Uterus (tissue), 4 donors: ENCODE results near the gene RABGGTA. TPM values are rescaled to one million over a fixed set of nuclear protein-coding genes. Genes with fewer than 3 reads are reported as not detected.
"Not testable (repeated sequence)": the region's sequence is repeated elsewhere in the genome, so short reads cannot be mapped to it uniquely, and the experiment has no call there.

Experiments
- DNase-seq, 2 donors: peaks; one replicate each; pipeline ENCODE4 v3.0.0-alpha.2; 2019 to 2020
- H3K27ac ChIP-seq, 2 donors: fragments of 200-600 bp; sonication (generic); 1 replicate in 1 of 2; 2 replicates in 1 of 2; pipeline ENCODE4 v1.5.1; 2016 to 2018
- H3K27me3 ChIP-seq, 2 donors: fragments of 200-600 bp; sonication (generic); one replicate each; pipeline ENCODE4 v1.5.1; 2018 to 2019; ENCODE audit warnings: control low read depth in 1 of 2
- H3K36me3 ChIP-seq, 2 donors: fragments of 200-600 bp; sonication (generic); one replicate each; pipeline ENCODE4 v1.5.1; 2019; ENCODE audit warnings: control low read depth in 1 of 2
- H3K4me1 ChIP-seq, 2 donors: fragments of 200-600 bp; sonication (generic); one replicate each; pipeline ENCODE4 v1.5.1; 2018 to 2019; ENCODE audit warnings: control low read depth in 1 of 2
- H3K4me3 ChIP-seq, 2 donors: fragments of 200-600 bp; sonication (generic); 1 replicate in 1 of 2; 2 replicates in 1 of 2; pipeline ENCODE4 v1.5.1; 2018 to 2019; ENCODE audit warnings: mild to moderate bottlenecking in 1 of 2
- H3K9me3 ChIP-seq, 2 donors: fragments of 200-600 bp; sonication (generic); one replicate each; pipeline ENCODE4 v1.5.1; 2019; ENCODE audit warnings: control low read depth in 1 of 2
- POLR2A ChIP-seq, 2 donors: fragments of 450-650 bp; IDR thresholded peaks; one replicate each; pipeline ENCODE4 v1.6.1; 2016; ENCODE audit warnings: antibody characterized with exemption in 2 of 2, mild to moderate bottlenecking in 1 of 2, moderate library complexity in 1 of 2
- intact Hi-C: fragments of 100-400 bp; cut with DNase I; formaldehyde crosslinking; loops from one replicate; pipeline ENCODE4 v1.15.1; 2023; ENCODE audit warnings: low total_unique reads
- small RNA-seq: library from RNA; depleted of rRNA; stranded (forward); fragments of <200 nt; gene quantifications from one replicate; pipeline ENCODE3, GENCODE V24; 2016
- total RNA-seq, 4 donors: library from RNA; depleted of rRNA in 3 of 4; stranded (reverse); fragments of >200 nt in 3 of 4; gene quantifications; one replicate each; pipeline versions ENCODE4 v1.1.0 to v1.2.4, GENCODE V29; 2014 to 2023
- TF ChIP-seq, protein P1 (sequence below), 4 experiments: fragments of 200-600 bp in 2 of 4; fragments of 450-650 bp in 2 of 4; sonication (generic) in 2 of 4; IDR thresholded peaks; one replicate each; pipeline ENCODE4 v1.5.1; 2016 to 2019; ENCODE audit warnings: antibody characterized with exemption in 4 of 4, mild to moderate bottlenecking in 2 of 4, moderate library complexity in 1 of 4
- donor health status: DM: yes; HTN: yes; CAD: no.

RABGGTA gene
- total RNA-seq, 4 donors from 2014 or later = 9.2 to 67.9 (median 23.2) TPM

DNA sequence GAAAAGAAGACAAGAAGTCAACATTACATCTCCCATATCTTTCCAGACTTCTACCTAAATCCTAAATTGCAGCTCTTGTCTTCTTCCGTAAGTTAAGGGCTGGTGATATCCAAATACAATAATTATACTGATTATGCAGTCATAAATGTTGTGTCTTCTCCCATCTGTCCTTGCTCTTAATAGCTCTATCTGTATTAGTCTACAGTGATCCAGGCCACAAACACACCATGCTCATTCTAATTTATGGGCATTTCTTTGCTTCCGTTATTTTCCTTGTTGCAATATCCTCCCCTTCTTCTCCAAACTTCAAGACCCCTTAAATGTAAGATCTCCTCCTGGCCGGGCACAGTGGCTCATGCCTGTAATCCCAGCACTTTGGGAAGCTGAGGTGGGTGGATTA lies 51.9 kb downstream of the RABGGTA start:
- Histone ChIP-seq H3K27me3 (no peaks in the 10 kb centered on the region), H3K27ac (no peak overlapping the region), H3K9me3 (no peaks in the 10 kb centered on the region), H3K36me3 (no peaks in the 10 kb centered on the region), H3K4me3 (no peak overlapping the region), H3K4me1 (no peaks in the 10 kb centered on the region)
- no peak for DNase-seq
- intact Hi-C loops = no loop called here
- no peak for TF ChIP-seq POLR2A (IDR thresholded peaks at IDR 0.05)
- TF ChIP-seq, protein P1, sequence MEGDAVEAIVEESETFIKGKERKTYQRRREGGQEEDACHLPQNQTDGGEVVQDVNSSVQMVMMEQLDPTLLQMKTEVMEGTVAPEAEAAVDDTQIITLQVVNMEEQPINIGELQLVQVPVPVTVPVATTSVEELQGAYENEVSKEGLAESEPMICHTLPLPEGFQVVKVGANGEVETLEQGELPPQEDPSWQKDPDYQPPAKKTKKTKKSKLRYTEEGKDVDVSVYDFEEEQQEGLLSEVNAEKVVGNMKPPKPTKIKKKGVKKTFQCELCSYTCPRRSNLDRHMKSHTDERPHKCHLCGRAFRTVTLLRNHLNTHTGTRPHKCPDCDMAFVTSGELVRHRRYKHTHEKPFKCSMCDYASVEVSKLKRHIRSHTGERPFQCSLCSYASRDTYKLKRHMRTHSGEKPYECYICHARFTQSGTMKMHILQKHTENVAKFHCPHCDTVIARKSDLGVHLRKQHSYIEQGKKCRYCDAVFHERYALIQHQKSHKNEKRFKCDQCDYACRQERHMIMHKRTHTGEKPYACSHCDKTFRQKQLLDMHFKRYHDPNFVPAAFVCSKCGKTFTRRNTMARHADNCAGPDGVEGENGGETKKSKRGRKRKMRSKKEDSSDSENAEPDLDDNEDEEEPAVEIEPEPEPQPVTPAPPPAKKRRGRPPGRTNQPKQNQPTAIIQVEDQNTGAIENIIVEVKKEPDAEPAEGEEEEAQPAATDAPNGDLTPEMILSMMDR (IDR thresholded peaks at IDR 0.05) = no peak

GRCh38 chr14:24219080-24219479 lies 52.3 kb downstream of the RABGGTA start:
- no peaks in the 10 kb centered on the region for H3K27me3 ChIP-seq
- no peaks in the 10 kb centered on the region for H3K4me1 ChIP-seq
- H3K36me3 ChIP-seq = no peaks in the 10 kb centered on the region
- intact Hi-C loops = no loop called here
- DNase-seq = no peak
- TF ChIP-seq, protein P1 (IDR thresholded peaks at IDR 0.05) = no peak
- no peak for TF ChIP-seq POLR2A (IDR thresholded peaks at IDR 0.05)
- no peak overlapping the region for H3K4me3 ChIP-seq
- H3K9me3 ChIP-seq = no peaks in the 10 kb centered on the region
- no peak overlapping the region for H3K27ac ChIP-seq

GRCh38 chr14:24216876-24217275 lies 54.5 kb downstream of the RABGGTA start:
- H3K27ac ChIP-seq, H3K9me3 ChIP-seq, H3K27me3 ChIP-seq, H3K4me1 ChIP-seq, H3K36me3 ChIP-seq, DNase-seq, H3K4me3 ChIP-seq, intact Hi-C loops: not testable (repeated sequence)

GRCh38 chr14:24216345-24216699 lies 55.1 kb downstream of the RABGGTA start:
- peak overlapping the region; percentile 71 to 80 for H3K4me3 ChIP-seq
- no peaks in the 10 kb centered on the region for H3K27me3 ChIP-seq
- no peak for DNase-seq
- no peaks in the 10 kb centered on the region for H3K9me3 ChIP-seq
- H3K27ac ChIP-seq = peak overlapping the region; percentile 86 to 89
- no peaks in the 10 kb centered on the region for H3K36me3 ChIP-seq
- intact Hi-C loops = no loop called here
- TF ChIP-seq POLR2A (IDR thresholded peaks at IDR 0.05) = no peak
- H3K4me1 ChIP-seq = peaks cover 0 to 4% of the 10 kb centered on the region in 2 donors

Small RNAs within 50 kb of the gene (small RNA-seq; reads per million reads assigned to genes)
- not detected for gene MDP1

Other genes with a start within 250 kb of the RABGGTA start
- under 1 TPM in 2 of 4 donors, not detected in 2; 0.21 to 0.48 TPM for gene CARMIL3, start 219.6 kb downstream of the RABGGTA start, total RNA-seq
- under 1 TPM in 1 of 4 donors, not detected in 3; 0.76 TPM for gene CPNE6, start 200.0 kb downstream of the RABGGTA start, total RNA-seq
- 10 to 100 TPM in 3 of 4 donors, not detected in 1; 13.1 to 19.4 (median 15.1) TPM for gene PCK2, start 177.3 kb downstream of the RABGGTA start, total RNA-seq
- 10 to 100 TPM; 42.9 to 87.4 (median 57.8) TPM for gene DCAF11, start 156.8 kb downstream of the RABGGTA start, total RNA-seq
- gene NRL, start 156.6 kb downstream of the RABGGTA start, total RNA-seq = 1 to 10 TPM in 3 of 4 donors, not detected in 1; 1.2 to 1.8 (median 1.3) TPM
- 1 to 10 TPM in 2 of 4 donors, under 1 TPM in 1, not detected in 1; 0.48 to 2.4 (median 1.3) TPM for gene FITM1, start 140.9 kb downstream of the RABGGTA start, total RNA-seq
- 100 to 1,000 TPM in 2 of 4 donors, 10 to 100 TPM in 2; 81.0 to 175 (median 131) TPM for gene PSME1, start 135.4 kb downstream of the RABGGTA start, total RNA-seq
- gene EMC9, start 130.0 kb downstream of the RABGGTA start, total RNA-seq = 10 to 100 TPM in 2 of 4 donors, 1 to 10 TPM in 1, not detected in 1; 6.2 to 21.2 (median 10.9) TPM
- gene PSME2, start 125.0 kb downstream of the RABGGTA start, total RNA-seq = 100 to 1,000 TPM in 1 of 4 donors, 10 to 100 TPM in 3; 16.9 to 113 (median 25.7) TPM
- gene RNF31, start 124.1 kb downstream of the RABGGTA start, total RNA-seq = 100 to 1,000 TPM in 1 of 4 donors, 10 to 100 TPM in 3; 17.7 to 106 (median 57.9) TPM
- gene IRF9, start 110.3 kb downstream of the RABGGTA start, total RNA-seq = 100 to 1,000 TPM in 1 of 4 donors, 10 to 100 TPM in 3; 33.2 to 205 (median 67.2) TPM
- 10 to 100 TPM in 3 of 4 donors, 1 to 10 TPM in 1; 9.5 to 54.3 (median 42.1) TPM for gene REC8, start 99.5 kb downstream of the RABGGTA start, total RNA-seq
- gene IPO4, start 82.8 kb downstream of the RABGGTA start, total RNA-seq = 10 to 100 TPM in 3 of 4 donors, 1 to 10 TPM in 1; 3.1 to 33.7 (median 29.6) TPM
- 10 to 100 TPM; 31.2 to 79.8 (median 52.4) TPM for gene TM9SF1, start 76.2 kb downstream of the RABGGTA start, total RNA-seq
- gene TSSK4, start 65.9 kb downstream of the RABGGTA start, total RNA-seq = under 1 TPM in 1 of 4 donors, not detected in 3; 0.98 TPM
- 10 to 100 TPM in 3 of 4 donors, 1 to 10 TPM in 1; 6.8 to 53.3 (median 33.9) TPM for gene CHMP4A, start 58.1 kb downstream of the RABGGTA start, total RNA-seq
- gene MDP1, start 55.5 kb downstream of the RABGGTA start, total RNA-seq = 100 to 1,000 TPM in 1 of 4 donors, 10 to 100 TPM in 2, 1 to 10 TPM in 1; 5.6 to 137 (median 24.2) TPM
- gene NEDD8, start 39.2 kb downstream of the RABGGTA start, total RNA-seq = 1,000 to 10,000 TPM in 1 of 4 donors, 100 to 1,000 TPM in 2, 10 to 100 TPM in 1; 61.2 to 1,004 (median 192) TPM
- 10 to 100 TPM; 38.9 to 60.9 (median 48.8) TPM for gene GMPR2, start 38.7 kb downstream of the RABGGTA start, total RNA-seq
- gene TINF2, start 29.0 kb downstream of the RABGGTA start, total RNA-seq = 100 to 1,000 TPM in 1 of 4 donors, 10 to 100 TPM in 3; 41.0 to 123 (median 66.8) TPM
- gene TGM1, start 8.4 kb downstream of the RABGGTA start, total RNA-seq = 1 to 10 TPM in 2 of 4 donors, not detected in 2; 1.6 to 3.2 TPM
- gene DHRS1, start 28.2 kb upstream of the RABGGTA start, total RNA-seq = 10 to 100 TPM; 17.0 to 52.4 (median 37.7) TPM
- gene NOP9, start 28.3 kb upstream of the RABGGTA start, total RNA-seq = 10 to 100 TPM in 3 of 4 donors, 1 to 10 TPM in 1; 5.0 to 23.5 (median 22.5) TPM
- 10 to 100 TPM in 2 of 4 donors, 1 to 10 TPM in 2; 1.3 to 25.5 (median 14.1) TPM for gene CIDEB, start 36.4 kb upstream of the RABGGTA start, total RNA-seq
- 1 to 10 TPM in 3 of 4 donors, not detected in 1; 1.0 to 7.1 (median 5.6) TPM for gene LTB4R2, start 38.5 kb upstream of the RABGGTA start, total RNA-seq
- 10 to 100 TPM in 1 of 4 donors, 1 to 10 TPM in 3; 3.7 to 19.5 (median 5.6) TPM for gene LTB4R, start 39.9 kb upstream of the RABGGTA start, total RNA-seq
- gene ADCY4, start 63.5 kb upstream of the RABGGTA start, total RNA-seq = 100 to 1,000 TPM in 2 of 4 donors, 10 to 100 TPM in 2; 22.8 to 138 (median 86.1) TPM
- 100 to 1,000 TPM in 1 of 4 donors, 1 to 10 TPM in 2, under 1 TPM in 1; 0.29 to 123 (median 6.0) TPM for gene RIPK3, start 68.4 kb upstream of the RABGGTA start, total RNA-seq
- 100 to 1,000 TPM in 1 of 4 donors, 10 to 100 TPM in 3; 25.6 to 187 (median 86.4) TPM for gene NFATC4, start 96.6 kb upstream of the RABGGTA start, total RNA-seq
- 10 to 100 TPM in 3 of 4 donors, 1 to 10 TPM in 1; 4.9 to 51.1 (median 27.3) TPM for gene NYNRIN, start 127.4 kb upstream of the RABGGTA start, total RNA-seq
- 1 to 10 TPM in 3 of 4 donors, not detected in 1; 1.3 to 3.3 (median 3.2) TPM for gene CBLN3, start 158.1 kb upstream of the RABGGTA start, total RNA-seq
- 10 to 100 TPM; 16.5 to 88.6 (median 66.1) TPM for gene KHNYN, start 158.4 kb upstream of the RABGGTA start, total RNA-seq
- gene SDR39U1, start 171.2 kb upstream of the RABGGTA start, total RNA-seq = 10 to 100 TPM; 12.8 to 87.5 (median 33.0) TPM
- gene CMA1, start 236.7 kb upstream of the RABGGTA start, total RNA-seq = not detected